ENCODE data around the gene LIN52. TPM values are rescaled to one million over a fixed set of nuclear protein-coding genes. Genes with fewer than 3 reads are reported as not detected.

Gene LIN52
- polyA plus RNA-seq, 3 donors, result 2.9 to 7.2 (median 4.8) TPM

DNA sequence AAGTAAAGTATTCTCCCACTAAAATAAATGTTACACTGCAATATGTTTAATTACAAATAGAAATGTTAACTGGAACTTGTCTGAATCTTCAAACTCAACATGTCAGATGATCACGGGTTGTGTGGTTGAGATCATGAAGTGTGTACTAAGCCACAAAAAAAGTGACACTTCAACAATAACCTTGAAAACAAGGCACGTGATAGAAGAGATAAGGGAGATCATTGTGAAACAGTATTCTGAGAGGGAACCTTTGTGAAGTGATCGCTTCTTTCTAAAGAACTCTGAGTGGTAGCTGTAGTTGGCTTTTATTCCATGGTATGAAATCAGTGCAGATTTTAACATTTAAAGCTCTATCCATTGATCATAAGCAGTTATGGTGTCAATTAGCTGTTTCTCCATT is 60.0 kb downstream of the LIN52 start:
- no peaks in the 10 kb centered on the region for H3K9me3 Mint-ChIP-seq
- intact Hi-C loops (cut with micrococcal nuclease), result no loop called here
- H3K4me3 Mint-ChIP-seq, result no peak overlapping the region
- no peaks in the 10 kb centered on the region for H3K27me3 ChIP-seq (ENCODE audit: control insufficient read depth in 2 of 2, insufficient read depth in 2 of 2, low read length in 2 of 2)
- H3K9ac ChIP-seq (ENCODE audit: insufficient read depth, low read length, poor library complexity, severe bottlenecking), result no peak overlapping the region
- H3K4me1 Mint-ChIP-seq, result peaks cover 9% of the 10 kb centered on the region
- no peaks in the 10 kb centered on the region for H3K9me3 ChIP-seq (replicated peaks in 1 of 2; ENCODE audit: control insufficient read depth in 1 of 2, insufficient read depth in 1 of 2, low read length in 2 of 2)
- H4K20me1 ChIP-seq (ENCODE audit: insufficient read depth, low read length), result no peaks in the 10 kb centered on the region
- H3K27me3 Mint-ChIP-seq (ENCODE audit: low read depth in 3 of 3), result no peaks in the 10 kb centered on the region
- TF ChIP-seq, protein P1, sequence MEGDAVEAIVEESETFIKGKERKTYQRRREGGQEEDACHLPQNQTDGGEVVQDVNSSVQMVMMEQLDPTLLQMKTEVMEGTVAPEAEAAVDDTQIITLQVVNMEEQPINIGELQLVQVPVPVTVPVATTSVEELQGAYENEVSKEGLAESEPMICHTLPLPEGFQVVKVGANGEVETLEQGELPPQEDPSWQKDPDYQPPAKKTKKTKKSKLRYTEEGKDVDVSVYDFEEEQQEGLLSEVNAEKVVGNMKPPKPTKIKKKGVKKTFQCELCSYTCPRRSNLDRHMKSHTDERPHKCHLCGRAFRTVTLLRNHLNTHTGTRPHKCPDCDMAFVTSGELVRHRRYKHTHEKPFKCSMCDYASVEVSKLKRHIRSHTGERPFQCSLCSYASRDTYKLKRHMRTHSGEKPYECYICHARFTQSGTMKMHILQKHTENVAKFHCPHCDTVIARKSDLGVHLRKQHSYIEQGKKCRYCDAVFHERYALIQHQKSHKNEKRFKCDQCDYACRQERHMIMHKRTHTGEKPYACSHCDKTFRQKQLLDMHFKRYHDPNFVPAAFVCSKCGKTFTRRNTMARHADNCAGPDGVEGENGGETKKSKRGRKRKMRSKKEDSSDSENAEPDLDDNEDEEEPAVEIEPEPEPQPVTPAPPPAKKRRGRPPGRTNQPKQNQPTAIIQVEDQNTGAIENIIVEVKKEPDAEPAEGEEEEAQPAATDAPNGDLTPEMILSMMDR (IDR thresholded peaks at IDR 0.05), result no peak
- WGBS (ENCODE audit: insufficient coverage), result no CpG with 5 or more reads among the region's 3 CpGs
- DNase-seq, result no peak
- H3K4me1 ChIP-seq (ENCODE audit: control insufficient read depth in 1 of 2, insufficient read depth in 2 of 2, low read length in 2 of 2), result no peaks in the 10 kb centered on the region
- no peak overlapping the region for H2AFZ ChIP-seq (ENCODE audit: insufficient read depth, low read depth, low read length, poor library complexity, severe bottlenecking)
- H3K36me3 Mint-ChIP-seq, result peaks cover 13 to 26% of the 10 kb centered on the region in 2 donors
- no peaks in the 10 kb centered on the region for H3K79me2 ChIP-seq (ENCODE audit: insufficient read depth, low read length)
- H3K27ac ChIP-seq (ENCODE audit: low read depth in 1 of 2, low read length in 2 of 2), result no peak overlapping the region
- no peak overlapping the region for H3K4me2 ChIP-seq (replicated peaks; ENCODE audit: extremely low read depth, low read length, poor library complexity, severe bottlenecking)
- no peaks in the 10 kb centered on the region for H3K36me3 ChIP-seq (replicated peaks in 1 of 2; ENCODE audit: control insufficient read depth in 1 of 2, insufficient read depth in 2 of 2, low read length in 2 of 2)
- H3K4me3 ChIP-seq (replicated peaks in 1 of 3; ENCODE audit: low read depth in 2 of 3, low read length in 3 of 3), result no peak overlapping the region
- H3K27ac Mint-ChIP-seq, result no peak overlapping the region

DNA sequence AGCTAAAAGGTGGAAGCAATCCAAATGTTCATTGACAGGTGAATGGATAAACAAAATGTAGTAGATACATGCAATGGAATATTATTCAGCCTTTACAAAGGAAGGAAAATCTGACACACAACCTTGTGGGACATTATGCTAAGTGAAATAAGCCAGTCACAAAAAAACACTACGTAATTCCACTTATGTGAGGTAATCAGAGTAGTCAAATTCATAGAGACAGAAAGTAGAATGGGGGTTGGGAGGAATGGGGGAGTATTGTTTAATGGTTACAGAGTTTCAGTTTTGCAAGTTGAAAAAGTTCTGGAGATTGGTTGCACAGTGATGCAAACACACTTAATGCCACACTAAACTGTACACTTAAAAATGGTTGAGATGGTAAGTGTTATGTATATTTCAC is 62.8 kb downstream of the LIN52 start:
- Mint-ChIP-seq H3K27ac (no peak overlapping the region), H3K4me3 (no peak overlapping the region), H3K27me3 (ENCODE audit: low read depth in 3 of 3) (no peaks in the 10 kb centered on the region), H3K4me1 (peaks cover 5% of the 10 kb centered on the region), H3K36me3 (peaks cover 13 to 25% of the 10 kb centered on the region in 2 donors), H3K9me3 (no peaks in the 10 kb centered on the region)
- H3K9me3 ChIP-seq (replicated peaks in 1 of 2; ENCODE audit: control insufficient read depth in 1 of 2, insufficient read depth in 1 of 2, low read length in 2 of 2), result no peaks in the 10 kb centered on the region
- H3K4me1 ChIP-seq (ENCODE audit: control insufficient read depth in 1 of 2, insufficient read depth in 2 of 2, low read length in 2 of 2), result no peaks in the 10 kb centered on the region
- no peak overlapping the region for H2AFZ ChIP-seq (ENCODE audit: insufficient read depth, low read depth, low read length, poor library complexity, severe bottlenecking)
- 100% methylated on average over 1 of the region's 1 CpG for WGBS (ENCODE audit: insufficient coverage)
- H3K79me2 ChIP-seq (ENCODE audit: insufficient read depth, low read length), result no peaks in the 10 kb centered on the region
- intact Hi-C loops (cut with micrococcal nuclease), result no loop called here
- H3K27ac ChIP-seq (ENCODE audit: low read depth in 1 of 2, low read length in 2 of 2), result no peak overlapping the region
- no peak overlapping the region for H3K4me2 ChIP-seq (replicated peaks; ENCODE audit: extremely low read depth, low read length, poor library complexity, severe bottlenecking)
- H3K4me3 ChIP-seq (replicated peaks in 1 of 3; ENCODE audit: low read depth in 2 of 3, low read length in 3 of 3), result no peak overlapping the region
- no peaks in the 10 kb centered on the region for H3K27me3 ChIP-seq (ENCODE audit: control insufficient read depth in 2 of 2, insufficient read depth in 2 of 2, low read length in 2 of 2)
- no peak for DNase-seq
- no peaks in the 10 kb centered on the region for H3K36me3 ChIP-seq (replicated peaks in 1 of 2; ENCODE audit: control insufficient read depth in 1 of 2, insufficient read depth in 2 of 2, low read length in 2 of 2)
- no peaks in the 10 kb centered on the region for H4K20me1 ChIP-seq (ENCODE audit: insufficient read depth, low read length)
- no peak overlapping the region for H3K9ac ChIP-seq (ENCODE audit: insufficient read depth, low read length, poor library complexity, severe bottlenecking)
- TF ChIP-seq, protein P1 (IDR thresholded peaks at IDR 0.05), result no peak

Data from CD14-positive monocyte (primary cell).